Left colon (tissue), 2 donors: Measurements from ENCODE around the gene ITGAV. TPM values are rescaled to one million over a fixed set of nuclear protein-coding genes. Genes with fewer than 3 reads are reported as not detected.
A peak's percentile ranks its signal among the peaks of the same experiment; 100 is the strongest.
"Not testable (repeated sequence)": the region's sequence is repeated elsewhere in the genome, so short reads cannot be mapped to it uniquely, and the experiment has no call there.

ENCODE experiments used
- ATAC-seq: fragments of 200-7000 bp; cut with Tn5 transposase; one replicate; pipeline ENCODE4 v1.9.1; 2020; ENCODE audit warnings: mild to moderate bottlenecking, moderate library complexity
- DNase-seq, 2 donors: peaks; one replicate each; pipeline ENCODE4 v3.0.0-alpha.2; 2020
- intact Hi-C, 2 donors: fragments of 100-400 bp; cut with DNase I in 1 of 2; cut with micrococcal nuclease in 1 of 2; formaldehyde crosslinking; loops; one replicate each; pipeline versions ENCODE4 v1.11.2 to v1.14.0; 2022; cut with DNase I, micrococcal nuclease
- long read RNA-seq: library from polyadenylated mRNA; unstranded; transcript quantifications from one replicate; pipeline ENCODE4 v2.0.0, GENCODE V29; 2021
- total RNA-seq, 2 donors: library from RNA; stranded (reverse); fragmentation: NEBNext Ultra II Directional; extraction: Animal tissue kit (Norgen Biotek cat#: 25700); gene quantifications; one replicate each; pipeline ENCODE4 v1.2.1, GENCODE V29; 2021
- donor health status: DM: no; HTN: no; CAD: no.
- donor health status: DM: yes; HTN: yes; CAD: no.

Gene ITGAV
- total RNA-seq = 10 to 100 TPM; 39.6 to 50.8 TPM
- long read RNA-seq, full-length matches to known transcripts = 4 of 20 reads
- long read RNA-seq, partial matches to known transcripts = 9 of 20 reads
- long read RNA-seq, other reads (novel, unspliced or antisense) = 7 of 20 reads

GRCh38 chr2:186589612-186590349 is at the start of gene ITGAV:
ITGAV (plus strand) TSS chr2:186590056; CDS start chr2:186590339, 283 bp downstream.
- peak; percentile 98 for ATAC-seq
- intact Hi-C loops = no loop called here
- peak; percentile 95 to 96 for DNase-seq

- ATAC-seq (no peak), DNase-seq (no peak)
- intact Hi-C loops = no loop called here
Measured at GRCh38 chr2:186540941-186541340, 48.9 kb upstream of the ITGAV start.

GRCh38 chr2:186542002-186542401 is 47.9 kb upstream of the ITGAV start:
- DNase-seq = no peak
- intact Hi-C loops = no loop called here

GRCh38 chr2:186543561-186544131 is 46.2 kb upstream of the ITGAV start:
- DNase-seq (peak in 1 of 2 donors; percentile 14), ATAC-seq (peak; percentile 44)
- intact Hi-C loops = no loop called here

More at GRCh38 chr2:186542002-186542401, 47.9 kb upstream of the ITGAV start:
- ATAC-seq = no peak

GRCh38 chr2:186544255-186544675 is 45.6 kb upstream of the ITGAV start:
- DNase-seq = no peak
- ATAC-seq = peak; percentile 70
- intact Hi-C loops = no loop called here

- ATAC-seq = no peak
Measured at GRCh38 chr2:186546846-186547245, 43.0 kb upstream of the ITGAV start.

GRCh38 chr2:186551323-186552050 is 38.4 kb upstream of the ITGAV start:
- intact Hi-C loops = no loop called here
- ATAC-seq = no peak
- DNase-seq = no peak

More at GRCh38 chr2:186546846-186547245, 43.0 kb upstream of the ITGAV start:
- intact Hi-C loops = no loop called here
- DNase-seq = no peak

GRCh38 chr2:186554429-186554828 is 35.4 kb upstream of the ITGAV start:
- intact Hi-C loops = no loop called here
- no peak for ATAC-seq

GRCh38 chr2:186554850-186555671 is 34.8 kb upstream of the ITGAV start:
- no peak for DNase-seq

More at GRCh38 chr2:186554429-186554828, 35.4 kb upstream of the ITGAV start:
- no peak for DNase-seq

GRCh38 chr2:186558512-186559276 is 31.2 kb upstream of the ITGAV start:
- ATAC-seq (no peak), DNase-seq (no peak)
- intact Hi-C loops = no loop called here

More at GRCh38 chr2:186554850-186555671, 34.8 kb upstream of the ITGAV start:
- intact Hi-C loops = no loop called here
- ATAC-seq = no peak

GRCh38 chr2:186559370-186559769 is 30.5 kb upstream of the ITGAV start:
- ATAC-seq (no peak), DNase-seq (no peak)
- intact Hi-C loops = no loop called here

- no peak for ATAC-seq
- no peak for DNase-seq
- intact Hi-C loops = no loop called here
Measured at GRCh38 chr2:186559848-186560247, 30.0 kb upstream of the ITGAV start.

- no peak for ATAC-seq
- intact Hi-C loops = no loop called here
- no peak for DNase-seq
Measured at GRCh38 chr2:186560254-186560653, 29.6 kb upstream of the ITGAV start.

GRCh38 chr2:186561467-186562208 is 28.2 kb upstream of the ITGAV start:
- DNase-seq (no peak), ATAC-seq (no peak)
- intact Hi-C loops = no loop called here

GRCh38 chr2:186562209-186562578 is 27.7 kb upstream of the ITGAV start:
- no peak for ATAC-seq
- DNase-seq = no peak
- intact Hi-C loops = no loop called here

- intact Hi-C loops, ATAC-seq, DNase-seq: not testable (repeated sequence)
Measured at GRCh38 chr2:186568600-186568999, 21.3 kb upstream of the ITGAV start.

- DNase-seq, ATAC-seq, intact Hi-C loops: not testable (repeated sequence)
Measured at GRCh38 chr2:186569127-186569526, 20.7 kb upstream of the ITGAV start.
